HL-60 (cell line): ENCODE measurements around the gene TBX19.

Source experiments
- CTCF ChIP-seq: IDR thresholded peaks from one replicate; pipeline ENCODE4 v1.5.1; 2011; ENCODE audit warnings: low read length, control low read depth, inconsistent platforms; ENCODE audit not compliant: insufficient read depth
- GABPA ChIP-seq: IDR thresholded peaks from 2 replicates; pipeline ENCODE4 v1.6.1; 2012; ENCODE audit warnings: low read depth
- POLR2AphosphoS5 ChIP-seq: IDR thresholded peaks from 2 replicates; pipeline ENCODE4 v1.6.1; 2012; ENCODE audit warnings: low read depth
- SPI1 ChIP-seq: IDR thresholded peaks from 2 replicates; pipeline ENCODE4 v1.6.1; 2012; ENCODE audit warnings: low read depth, mild to moderate bottlenecking, borderline replicate concordance

DNA sequence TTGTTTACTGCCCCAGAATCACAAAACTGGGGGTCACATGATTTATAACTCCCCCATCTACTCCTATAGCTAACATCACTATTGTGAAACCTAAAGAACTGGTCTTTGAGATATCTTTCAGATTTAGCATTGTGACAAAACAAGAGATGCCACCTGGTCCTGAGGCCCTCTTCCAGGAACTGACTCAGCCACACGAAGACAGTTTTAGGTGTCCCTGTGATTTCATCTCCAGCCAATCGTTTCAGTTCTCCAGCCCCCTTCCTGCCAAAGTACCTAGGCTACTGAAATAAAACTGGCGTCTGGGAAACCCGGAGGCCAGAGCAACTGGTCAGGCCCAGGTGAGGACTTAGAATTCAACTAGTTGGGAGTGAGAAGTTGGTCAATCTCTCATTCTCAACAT, 36.6 kb downstream of the TBX19 start:
- TF ChIP-seq CTCF (no peak), GABPA (no peak), POLR2AphosphoS5 (no peak), SPI1 (no peak)
